Muscle of leg (tissue), 11 donors: ENCODE measurements around the gene KDM4C. TPM values are rescaled to one million over a fixed set of nuclear protein-coding genes. Genes with fewer than 3 reads are reported as not detected.

Experiments used
- DNase-seq: peaks from one replicate; pipeline ENCODE4 v3.0.0; 2013
- H3K27ac ChIP-seq: one replicate; pipeline ENCODE4 v1.5.1; 2013; ENCODE audit warnings: mild to moderate bottlenecking, low read length, control low read depth
- H3K27me3 ChIP-seq: one replicate; pipeline ENCODE4 v1.6.1; 2013; ENCODE audit warnings: low read length; ENCODE audit not compliant: control insufficient read depth, insufficient read depth
- H3K36me3 ChIP-seq: one replicate; pipeline ENCODE4 v1.6.1; 2013; ENCODE audit warnings: low read length; ENCODE audit not compliant: control insufficient read depth, insufficient read depth
- H3K4me1 ChIP-seq: one replicate; pipeline ENCODE4 v1.6.1; 2013; ENCODE audit warnings: low read length; ENCODE audit not compliant: control insufficient read depth, insufficient read depth
- H3K4me3 ChIP-seq: one replicate; pipeline ENCODE4 v1.5.1; 2013; ENCODE audit warnings: low read length, control low read depth
- H3K9me3 ChIP-seq: replicated peaks from 2 replicates; pipeline ENCODE4 v1.6.1; 2013; ENCODE audit warnings: low read depth, low read length; ENCODE audit not compliant: control insufficient read depth
- WGBS: methylation state at CpG from one replicate; pipeline ENCODE4 v1.1.5; 2013; ENCODE audit warnings: missing lambda C conversion rate; ENCODE audit not compliant: insufficient coverage; 5-methylcytosine and 5-hydroxymethylcytosine counted together
- polyA plus RNA-seq, 8 donors: library from polyadenylated mRNA; unstranded; fragments of 120-200 nt; gene quantifications; one replicate each; pipeline versions ENCODE4 v1.2.1 to v1.2.3, GENCODE V29; 2013; ENCODE audit warnings: inconsistent platforms in 1 of 8, low replicate concordance in 1 of 8; ENCODE audit not compliant: insufficient read length in 8 of 8, insufficient read depth in 1 of 8
- total RNA-seq: library from RNA; stranded (reverse); fragments of 120-200 nt; gene quantifications from one replicate; pipeline ENCODE4 v1.2.4, GENCODE V29; 2013

The KDM4C gene
- total and polyA plus RNA-seq, 9 donors: 10.1 to 19.0 (median 11.2) TPM

DNA sequence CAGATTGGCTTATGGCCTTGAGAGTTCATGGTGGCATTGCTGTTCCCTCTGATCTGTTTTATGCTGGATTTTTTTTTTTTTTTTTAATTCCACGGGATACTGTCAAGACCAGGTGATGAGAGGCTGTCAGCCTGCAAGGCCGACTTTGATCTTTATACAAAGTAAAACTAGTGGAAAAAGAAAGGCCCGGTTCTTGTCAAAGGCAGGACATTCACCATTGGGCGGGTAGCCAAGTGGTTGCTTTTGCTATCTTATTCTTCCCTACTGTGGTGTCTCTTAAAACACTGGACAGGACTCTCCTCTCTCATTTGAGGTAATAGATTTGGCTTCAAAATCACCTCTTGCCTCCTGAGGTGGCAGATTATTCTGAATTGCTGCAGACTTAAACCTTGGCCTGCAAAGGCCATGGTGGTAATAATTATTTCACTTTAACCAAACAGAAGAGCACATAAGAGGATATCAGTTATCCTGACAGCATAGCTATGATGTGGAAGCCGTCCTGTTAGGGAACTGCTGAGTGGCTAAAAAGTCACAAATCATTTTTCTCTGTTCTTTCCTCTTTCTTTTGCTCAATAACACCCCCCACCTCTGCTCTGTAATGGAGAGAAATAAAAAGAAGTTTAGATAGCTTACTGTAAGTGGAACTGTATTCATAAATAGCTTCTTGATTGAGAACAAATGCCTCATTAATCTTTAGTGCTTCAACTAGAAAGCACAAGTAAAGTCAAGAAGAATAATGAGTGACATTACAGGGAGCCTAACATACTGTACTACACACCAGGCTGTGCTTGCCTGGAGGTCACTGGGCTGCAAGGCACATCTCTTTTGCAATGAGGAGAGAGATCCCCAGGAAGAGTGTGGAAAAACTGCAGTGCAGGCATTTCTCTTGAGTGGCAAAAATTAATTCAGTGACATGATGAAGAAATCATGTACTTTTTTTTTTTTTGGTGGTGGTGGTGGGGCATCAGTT is 275.6 kb downstream of the KDM4C start:
- H3K4me3 ChIP-seq: no peak overlapping the region
- no peaks in the 10 kb centered on the region for H3K4me1 ChIP-seq
- no CpG with 5 or more reads among the region's 5 CpGs for WGBS
- H3K36me3 ChIP-seq: no peaks in the 10 kb centered on the region
- no peak overlapping the region for H3K27ac ChIP-seq
- no peak for DNase-seq
- no peaks in the 10 kb centered on the region for H3K9me3 ChIP-seq
- H3K27me3 ChIP-seq: no peaks in the 10 kb centered on the region

DNA sequence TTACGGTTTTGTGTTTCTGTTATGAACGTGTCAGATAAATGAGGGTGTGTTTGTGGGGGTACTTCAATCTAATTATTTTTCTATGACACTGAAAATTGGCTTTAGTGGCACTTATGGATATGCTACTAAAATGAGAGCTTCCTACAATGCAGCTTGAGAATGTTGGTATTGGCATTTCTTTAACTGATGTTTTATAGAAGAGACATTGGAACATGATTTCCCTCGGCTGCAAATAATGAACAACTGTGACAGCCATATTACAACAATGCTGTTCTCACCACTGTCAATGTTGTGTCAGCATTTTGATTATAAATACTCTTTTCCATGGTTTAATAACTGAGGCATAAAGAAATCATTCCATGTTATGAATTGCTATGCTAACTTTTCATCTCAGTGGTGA is 279.4 kb downstream of the KDM4C start:
- H3K36me3 ChIP-seq: no peaks in the 10 kb centered on the region
- no peak for DNase-seq
- no CpG with 5 or more reads among the region's 3 CpGs for WGBS
- H3K9me3 ChIP-seq: no peaks in the 10 kb centered on the region
- no peak overlapping the region for H3K27ac ChIP-seq
- no peak overlapping the region for H3K4me3 ChIP-seq
- no peaks in the 10 kb centered on the region for H3K4me1 ChIP-seq
- H3K27me3 ChIP-seq: no peaks in the 10 kb centered on the region

DNA sequence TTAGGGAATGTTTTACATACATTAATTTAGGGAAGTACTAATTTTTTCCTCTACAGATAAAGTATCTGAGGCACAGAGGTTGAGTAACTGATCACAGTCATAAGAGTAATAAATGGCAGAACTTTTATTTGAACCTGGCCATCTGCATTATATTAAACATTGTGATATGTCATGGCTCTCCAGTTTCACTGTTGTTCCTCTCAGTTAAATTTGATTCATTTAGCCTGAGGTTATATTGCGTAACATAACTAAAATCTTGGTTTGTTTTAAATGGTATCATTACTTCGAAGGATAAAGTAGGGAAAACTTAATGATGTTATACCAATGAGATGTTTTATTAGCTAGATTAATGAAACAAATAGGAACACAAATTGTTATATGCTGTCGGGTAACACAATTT is 284.4 kb downstream of the KDM4C start:
- Histone ChIP-seq H3K4me1 (no peaks in the 10 kb centered on the region), H3K27ac (no peak overlapping the region), H3K27me3 (no peaks in the 10 kb centered on the region), H3K9me3 (no peaks in the 10 kb centered on the region), H3K4me3 (no peak overlapping the region), H3K36me3 (no peaks in the 10 kb centered on the region)
- 100% methylated on average over 1 of the region's 3 CpGs for WGBS
- no peak for DNase-seq

DNA sequence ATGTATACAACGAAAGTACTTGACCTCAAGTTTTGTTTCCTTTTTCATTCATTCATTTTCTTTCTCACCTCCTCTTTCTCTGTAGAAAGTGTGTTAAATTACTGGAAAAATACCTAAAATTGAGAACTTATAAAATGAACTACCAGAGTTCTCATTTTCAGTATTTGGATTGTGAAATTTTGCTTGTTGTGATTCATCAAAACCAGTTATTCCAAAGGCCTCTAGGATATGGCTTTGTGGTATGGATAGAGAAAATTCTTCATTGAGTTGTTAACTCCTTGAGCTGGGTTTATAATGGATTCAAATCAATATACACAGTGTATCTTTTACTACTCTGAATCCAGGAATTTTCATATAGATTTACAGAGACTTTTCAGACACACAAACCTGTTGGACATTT is 287.6 kb downstream of the KDM4C start:
- no peaks in the 10 kb centered on the region for H3K4me1 ChIP-seq
- H3K36me3 ChIP-seq: no peaks in the 10 kb centered on the region
- no peak overlapping the region for H3K27ac ChIP-seq
- H3K4me3 ChIP-seq: no peak overlapping the region
- no peaks in the 10 kb centered on the region for H3K9me3 ChIP-seq
- no CpG with 5 or more reads among the region's 1 CpG for WGBS
- H3K27me3 ChIP-seq: no peaks in the 10 kb centered on the region
- no peak for DNase-seq

DNA sequence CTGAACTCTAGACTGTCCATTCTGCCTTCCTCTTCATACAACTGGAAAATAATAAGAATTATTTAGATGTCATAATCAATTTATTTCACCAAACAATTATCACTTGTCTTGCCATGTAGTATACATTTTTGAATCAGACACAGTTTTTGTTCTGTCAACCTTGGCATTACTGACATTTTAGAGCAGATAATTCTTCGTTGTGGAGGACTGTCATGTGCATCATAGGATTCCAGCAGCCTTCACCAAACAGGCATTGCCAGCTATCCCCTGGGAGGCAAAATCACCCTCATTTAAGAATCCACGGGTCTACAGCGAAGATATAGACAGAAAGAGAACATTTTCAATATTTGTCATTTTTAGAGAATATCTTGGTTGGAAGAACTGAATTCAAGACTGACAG is 293.9 kb downstream of the KDM4C start:
- Histone ChIP-seq H3K27me3 (no peaks in the 10 kb centered on the region), H3K36me3 (no peaks in the 10 kb centered on the region), H3K4me1 (no peaks in the 10 kb centered on the region), H3K27ac (no peak overlapping the region), H3K4me3 (no peak overlapping the region), H3K9me3 (no peaks in the 10 kb centered on the region)
- no peak for DNase-seq
- WGBS: 86% methylated on average over 1 of the region's 3 CpGs

DNA sequence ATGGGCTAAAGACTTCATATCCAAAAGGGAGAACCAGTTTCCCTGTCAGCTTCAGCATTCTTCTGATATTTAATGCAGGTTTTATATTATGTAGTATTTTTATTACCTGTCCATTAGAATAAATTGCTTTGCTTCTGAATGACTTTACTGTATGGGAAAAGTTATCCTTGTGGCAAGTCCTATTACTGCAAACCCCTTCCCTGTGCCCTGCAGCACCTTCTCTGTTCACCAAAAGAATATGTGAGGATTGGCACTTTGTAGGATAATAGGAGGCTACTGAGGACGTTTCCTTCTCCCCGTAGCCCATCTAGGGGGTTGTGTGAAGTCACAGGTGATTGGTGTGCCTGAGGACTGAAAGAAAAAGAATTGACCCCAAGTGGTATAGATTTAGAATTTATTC is 296.1 kb downstream of the KDM4C start:
- no CpG with 5 or more reads among the region's 2 CpGs for WGBS
- Histone ChIP-seq H3K27me3 (no peaks in the 10 kb centered on the region), H3K9me3 (no peaks in the 10 kb centered on the region)

DNA sequence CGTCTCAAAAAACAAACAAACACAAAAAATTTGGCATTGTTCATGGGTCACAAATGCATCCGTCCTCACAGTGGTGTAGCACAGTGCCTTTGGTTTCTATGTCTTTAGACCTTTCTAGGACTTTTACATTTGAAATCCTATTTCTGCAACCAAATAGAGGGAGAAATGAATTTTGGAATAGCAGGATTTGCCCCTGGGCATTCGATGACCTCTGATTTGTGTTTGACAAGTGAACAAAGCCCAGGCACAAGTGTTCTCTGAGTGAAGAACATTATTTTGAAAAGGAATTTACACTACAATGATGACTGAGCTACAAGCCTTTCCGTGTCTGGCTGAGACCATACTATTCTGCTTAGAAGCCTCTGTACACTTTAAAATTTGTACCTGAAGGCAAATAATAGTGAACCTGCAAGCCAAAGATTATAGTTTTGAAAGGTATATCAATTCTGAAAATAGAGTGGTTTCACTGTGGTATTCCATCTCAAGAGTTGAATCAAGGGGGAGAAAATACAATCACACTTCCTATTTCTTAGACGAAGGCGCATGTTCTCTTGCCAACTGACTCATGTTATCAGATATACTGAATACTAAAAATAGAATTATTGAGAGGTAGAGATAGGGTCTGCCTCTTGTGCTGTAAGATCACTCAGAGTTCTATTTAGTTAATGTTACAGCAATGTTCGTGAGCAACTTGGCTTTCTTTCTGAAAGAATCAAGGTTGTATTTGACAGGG is 297.6 kb downstream of the KDM4C start:
- no peak overlapping the region for H3K4me3 ChIP-seq
- no peak overlapping the region for H3K27ac ChIP-seq
- 100% methylated on average over 1 of the region's 7 CpGs for WGBS
- no peaks in the 10 kb centered on the region for H3K27me3 ChIP-seq
- DNase-seq: no peak
- no peaks in the 10 kb centered on the region for H3K36me3 ChIP-seq
- H3K9me3 ChIP-seq: no peaks in the 10 kb centered on the region
- no peaks in the 10 kb centered on the region for H3K4me1 ChIP-seq

More for the DNA sequence above, 296.1 kb downstream of the KDM4C start:
- no peak overlapping the region for H3K4me3 ChIP-seq
- no peak overlapping the region for H3K27ac ChIP-seq
- no peaks in the 10 kb centered on the region for H3K4me1 ChIP-seq
- H3K36me3 ChIP-seq: no peaks in the 10 kb centered on the region
- DNase-seq: no peak

DNA sequence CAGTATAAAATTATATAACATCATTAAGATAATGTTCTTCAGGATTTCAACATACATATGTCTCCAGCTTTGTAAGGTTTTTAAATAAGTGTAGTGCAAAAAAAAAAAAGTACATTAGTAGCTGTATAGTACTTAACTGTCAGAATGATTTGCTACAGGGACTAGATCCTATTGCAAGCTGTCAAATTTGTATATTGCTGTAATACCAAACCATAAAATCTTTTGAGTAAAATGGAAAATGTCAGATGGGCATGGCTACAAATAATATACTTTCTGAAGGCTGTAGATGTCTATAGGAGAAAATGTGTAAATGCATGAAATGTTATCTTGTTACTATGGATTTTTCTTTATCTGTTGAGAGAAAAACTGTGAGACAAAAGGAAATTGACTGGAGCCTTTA is 298.5 kb downstream of the KDM4C start:
- no peaks in the 10 kb centered on the region for H3K27me3 ChIP-seq
- no peaks in the 10 kb centered on the region for H3K9me3 ChIP-seq
- no peak overlapping the region for H3K4me3 ChIP-seq
- DNase-seq: no peak
- H3K36me3 ChIP-seq: no peaks in the 10 kb centered on the region
- no peak overlapping the region for H3K27ac ChIP-seq
- H3K4me1 ChIP-seq: no peaks in the 10 kb centered on the region

DNA sequence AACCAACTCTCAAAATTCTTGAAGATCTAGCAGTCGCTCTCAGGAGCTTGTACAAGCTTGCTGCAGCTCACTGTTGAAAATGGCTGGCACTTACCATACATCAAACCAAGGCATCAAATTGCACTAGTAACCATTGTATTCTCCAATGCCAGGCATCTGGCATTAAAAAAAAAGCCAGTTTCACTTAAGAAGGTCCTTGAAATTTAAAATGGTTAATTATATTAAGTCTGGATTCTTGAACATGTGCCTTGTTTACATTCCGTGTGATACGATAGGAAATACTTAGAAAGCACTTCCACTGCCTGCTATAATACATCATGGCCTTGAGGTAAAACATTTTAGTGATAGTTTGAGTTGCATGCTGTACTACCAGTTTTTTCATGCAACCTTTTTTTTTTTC is 300.7 kb downstream of the KDM4C start:
- no CpG with 5 or more reads among the region's 3 CpGs for WGBS
- Histone ChIP-seq H3K4me3 (no peak overlapping the region), H3K36me3 (no peaks in the 10 kb centered on the region), H3K27me3 (no peaks in the 10 kb centered on the region), H3K9me3 (no peaks in the 10 kb centered on the region), H3K27ac (no peak overlapping the region), H3K4me1 (no peaks in the 10 kb centered on the region)
- no peak for DNase-seq

DNA sequence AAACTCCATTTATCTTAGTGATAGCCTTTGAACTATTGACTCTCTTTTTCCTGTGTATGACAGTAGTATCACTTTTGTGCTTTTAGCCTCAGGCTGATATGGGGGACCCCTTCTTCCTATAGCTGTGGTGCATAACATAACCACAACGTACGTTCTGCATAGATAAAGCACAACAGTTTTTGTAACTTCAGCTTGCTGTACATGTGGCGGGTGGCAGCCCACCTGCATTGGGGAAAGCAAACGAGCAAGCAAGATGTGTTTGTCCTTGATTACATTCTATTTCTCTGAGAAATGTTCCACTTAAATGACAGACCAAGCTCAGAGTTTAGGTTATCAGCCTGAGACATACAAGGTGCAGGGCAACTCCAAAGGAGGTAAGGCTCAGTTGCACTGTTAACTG is 309.4 kb downstream of the KDM4C start:
- Histone ChIP-seq H3K27me3 (no peaks in the 10 kb centered on the region), H3K9me3 (no peaks in the 10 kb centered on the region), H3K4me1 (no peaks in the 10 kb centered on the region), H3K4me3 (no peak overlapping the region), H3K27ac (no peak overlapping the region), H3K36me3 (no peaks in the 10 kb centered on the region)
- DNase-seq: no peak
- 83% methylated on average over 2 of the region's 4 CpGs for WGBS
